ENCODE results near the gene FBXL7. TPM values are rescaled to one million over a fixed set of nuclear protein-coding genes. Genes with fewer than 3 reads are reported as not detected.

FBXL7 gene
- total and polyA plus RNA-seq, 9 of the 15 experiments (the other 6 are each of a cell fraction or from before 2014, with no cell fraction given): 0.04 to 0.08 TPM; not detected in 7

DNA sequence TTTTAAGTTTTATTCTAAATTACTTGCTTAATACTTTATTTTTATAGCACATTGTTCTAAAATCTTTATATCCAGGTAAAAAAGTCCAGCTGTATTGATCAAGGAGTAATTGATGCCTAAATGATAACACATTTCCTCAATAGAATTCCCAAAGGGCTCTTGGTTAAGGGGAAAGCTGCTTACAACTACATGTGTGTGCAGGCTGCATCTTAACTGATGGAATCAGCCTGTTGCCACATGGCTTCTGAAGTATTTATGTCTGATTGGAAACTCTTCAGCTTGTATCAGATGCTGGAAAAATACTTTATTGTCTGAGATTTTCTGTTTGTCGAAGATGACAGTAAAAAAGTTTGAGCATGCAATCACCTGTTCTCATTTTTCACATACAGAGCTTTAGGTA is 182.6 kb downstream of the FBXL7 start (continued):
- no peak for TF ChIP-seq ZNF318 (IDR thresholded peaks at IDR 0.05; ENCODE audit: borderline replicate concordance in 1 of 2, low read depth in 1 of 2)
- TF ChIP-seq HDAC1 (IDR thresholded peaks at IDR 0.05): no peak
- no peak for TF ChIP-seq ZNF764 (CRISPR knock-in tag; IDR thresholded peaks at IDR 0.05; ENCODE audit: low read depth)
- TF ChIP-seq ARID2 (IDR thresholded peaks at IDR 0.05): no peak
- no peak for TF ChIP-seq GABPB2 (CRISPR knock-in tag; conservative IDR thresholded peaks at IDR 0.05)
- TF ChIP-seq ZNF175 (CRISPR knock-in tag; IDR thresholded peaks at IDR 0.05; ENCODE audit: low read depth): no peak
- no peak for TF ChIP-seq ZC3H8 (IDR thresholded peaks at IDR 0.05)
- no peak for TF ChIP-seq KDM1A (IDR thresholded peaks at IDR 0.05)
- TF ChIP-seq, protein P1, sequence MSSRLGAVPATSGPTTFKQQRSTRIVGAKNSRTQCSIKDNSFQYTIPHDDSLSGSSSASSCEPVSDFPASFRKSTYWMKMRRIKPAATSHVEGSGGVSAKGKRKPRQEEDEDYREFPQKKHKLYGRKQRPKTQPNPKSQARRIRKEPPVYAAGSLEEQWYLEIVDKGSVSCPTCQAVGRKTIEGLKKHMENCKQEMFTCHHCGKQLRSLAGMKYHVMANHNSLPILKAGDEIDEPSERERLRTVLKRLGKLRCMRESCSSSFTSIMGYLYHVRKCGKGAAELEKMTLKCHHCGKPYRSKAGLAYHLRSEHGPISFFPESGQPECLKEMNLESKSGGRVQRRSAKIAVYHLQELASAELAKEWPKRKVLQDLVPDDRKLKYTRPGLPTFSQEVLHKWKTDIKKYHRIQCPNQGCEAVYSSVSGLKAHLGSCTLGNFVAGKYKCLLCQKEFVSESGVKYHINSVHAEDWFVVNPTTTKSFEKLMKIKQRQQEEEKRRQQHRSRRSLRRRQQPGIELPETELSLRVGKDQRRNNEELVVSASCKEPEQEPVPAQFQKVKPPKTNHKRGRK (tag; IDR thresholded peaks at IDR 0.05): no peak
- TF ChIP-seq, protein P2, sequence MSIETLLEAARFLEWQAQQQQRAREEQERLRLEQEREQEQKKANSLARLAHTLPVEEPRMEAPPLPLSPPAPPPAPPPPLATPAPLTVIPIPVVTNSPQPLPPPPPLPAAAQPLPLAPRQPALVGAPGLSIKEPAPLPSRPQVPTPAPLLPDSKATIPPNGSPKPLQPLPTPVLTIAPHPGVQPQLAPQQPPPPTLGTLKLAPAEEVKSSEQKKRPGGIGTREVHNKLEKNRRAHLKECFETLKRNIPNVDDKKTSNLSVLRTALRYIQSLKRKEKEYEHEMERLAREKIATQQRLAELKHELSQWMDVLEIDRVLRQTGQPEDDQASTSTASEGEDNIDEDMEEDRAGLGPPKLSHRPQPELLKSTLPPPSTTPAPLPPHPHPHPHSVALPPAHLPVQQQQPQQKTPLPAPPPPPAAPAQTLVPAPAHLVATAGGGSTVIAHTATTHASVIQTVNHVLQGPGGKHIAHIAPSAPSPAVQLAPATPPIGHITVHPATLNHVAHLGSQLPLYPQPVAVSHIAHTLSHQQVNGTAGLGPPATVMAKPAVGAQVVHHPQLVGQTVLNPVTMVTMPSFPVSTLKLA (conservative IDR thresholded peaks at IDR 0.05): no peak
- TF ChIP-seq, protein P3, sequence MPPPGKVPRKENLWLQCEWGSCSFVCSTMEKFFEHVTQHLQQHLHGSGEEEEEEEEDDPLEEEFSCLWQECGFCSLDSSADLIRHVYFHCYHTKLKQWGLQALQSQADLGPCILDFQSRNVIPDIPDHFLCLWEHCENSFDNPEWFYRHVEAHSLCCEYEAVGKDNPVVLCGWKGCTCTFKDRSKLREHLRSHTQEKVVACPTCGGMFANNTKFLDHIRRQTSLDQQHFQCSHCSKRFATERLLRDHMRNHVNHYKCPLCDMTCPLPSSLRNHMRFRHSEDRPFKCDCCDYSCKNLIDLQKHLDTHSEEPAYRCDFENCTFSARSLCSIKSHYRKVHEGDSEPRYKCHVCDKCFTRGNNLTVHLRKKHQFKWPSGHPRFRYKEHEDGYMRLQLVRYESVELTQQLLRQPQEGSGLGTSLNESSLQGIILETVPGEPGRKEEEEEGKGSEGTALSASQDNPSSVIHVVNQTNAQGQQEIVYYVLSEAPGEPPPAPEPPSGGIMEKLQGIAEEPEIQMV (tag; conservative IDR thresholded peaks at IDR 0.05; ENCODE audit: low read depth): no peak

Measured in K562 (cell line).